Trophoblast cell (in vitro differentiated cells and primary cell): Measurements from ENCODE around the gene AGAP1.

ENCODE experiments used
- DNase-seq, 2 donors: peaks; one replicate each; pipeline ENCODE4 v3.0.0-alpha.2; 2016
- H2AFZ ChIP-seq: 2 replicates; pipeline ENCODE4 v1.6.1; 2013; ENCODE audit warnings: low read length, moderate library complexity, mild to moderate bottlenecking; ENCODE audit not compliant: insufficient read depth, poor library complexity
- H2AK5ac ChIP-seq: 2 replicates; pipeline ENCODE4 v1.6.1; 2013; ENCODE audit warnings: mild to moderate bottlenecking, low read length
- H2BK120ac ChIP-seq: 2 replicates; pipeline ENCODE4 v1.6.1; 2013; ENCODE audit warnings: low read length, mild to moderate bottlenecking, moderate library complexity; ENCODE audit not compliant: insufficient read depth, poor library complexity
- H2BK12ac ChIP-seq: 2 replicates; pipeline ENCODE4 v1.6.1; 2013; ENCODE audit warnings: mild to moderate bottlenecking, low read length, moderate library complexity
- H2BK5ac ChIP-seq: 2 replicates; pipeline ENCODE4 v1.6.1; 2013; ENCODE audit warnings: low read length, low read depth, moderate library complexity, mild to moderate bottlenecking; ENCODE audit not compliant: poor library complexity
- H3K14ac ChIP-seq: 2 replicates; pipeline ENCODE4 v1.6.1; 2013; ENCODE audit warnings: mild to moderate bottlenecking, low read length
- H3K18ac ChIP-seq: 2 replicates; pipeline ENCODE4 v1.6.1; 2013; ENCODE audit warnings: mild to moderate bottlenecking, low read length
- H3K23ac ChIP-seq: 2 replicates; pipeline ENCODE4 v1.6.1; 2013; ENCODE audit warnings: low read length
- H3K27ac ChIP-seq: 2 replicates; pipeline ENCODE4 v1.5.1; 2013; ENCODE audit warnings: low read depth, mild to moderate bottlenecking, inconsistent platforms, low read length, moderate library complexity
- H3K27me3 ChIP-seq: 2 replicates; pipeline ENCODE4 v1.6.1; 2013; ENCODE audit warnings: inconsistent platforms, mild to moderate bottlenecking, low read length, moderate library complexity; ENCODE audit not compliant: insufficient read depth
- H3K36me3 ChIP-seq, 2 experiments: 1 replicate in 1 of 2; 2 replicates in 1 of 2; pipeline ENCODE4 v1.6.1; 2013; ENCODE audit warnings: low read length in 2 of 2, mild to moderate bottlenecking in 2 of 2, moderate library complexity in 1 of 2; ENCODE audit not compliant: insufficient read depth in 2 of 2, control insufficient read depth in 1 of 2
- H3K4ac ChIP-seq: 2 replicates; pipeline ENCODE4 v1.6.1; 2013; ENCODE audit warnings: low read depth, mild to moderate bottlenecking, low read length, moderate library complexity
- H3K4me1 ChIP-seq, 2 experiments: 1 replicate in 1 of 2; 2 replicates in 1 of 2; pipeline ENCODE4 v1.6.1; 2013; ENCODE audit warnings: low read length in 2 of 2, mild to moderate bottlenecking in 2 of 2, moderate library complexity in 1 of 2; ENCODE audit not compliant: insufficient read depth in 2 of 2, control insufficient read depth in 1 of 2
- H3K4me2 ChIP-seq: 2 replicates; pipeline ENCODE4 v1.6.1; 2013; ENCODE audit warnings: inconsistent platforms, mild to moderate bottlenecking, low read length, moderate library complexity
- H3K4me3 ChIP-seq: 2 replicates; pipeline ENCODE4 v1.5.1; 2013; ENCODE audit warnings: mild to moderate bottlenecking, low read depth, low read length, inconsistent platforms
- H3K79me1 ChIP-seq: one replicate; pipeline ENCODE4 v1.6.1; 2013; ENCODE audit warnings: low read length
- H3K79me2 ChIP-seq: 2 replicates; pipeline ENCODE4 v1.6.1; 2013; ENCODE audit warnings: low read length, mild to moderate bottlenecking; ENCODE audit not compliant: control insufficient read depth, insufficient read depth, poor library complexity
- H3K9ac ChIP-seq: 2 replicates; pipeline ENCODE4 v1.6.1; 2013; ENCODE audit warnings: mild to moderate bottlenecking, low read length
- H3K9me3 ChIP-seq: 2 replicates; pipeline ENCODE4 v1.6.1; 2013; ENCODE audit warnings: low read depth, mild to moderate bottlenecking, control low read depth, inconsistent platforms, low read length; ENCODE audit not compliant: insufficient read depth
- H4K12ac ChIP-seq: 2 replicates; pipeline ENCODE4 v1.6.1; 2013; ENCODE audit warnings: low read depth, mild to moderate bottlenecking, low read length, moderate library complexity
- H4K8ac ChIP-seq: 2 replicates; pipeline ENCODE4 v1.6.1; 2013; ENCODE audit warnings: low read depth, mild to moderate bottlenecking, low read length, moderate library complexity
- H4K91ac ChIP-seq: one replicate; pipeline ENCODE4 v1.6.1; 2013; ENCODE audit warnings: low read depth, mild to moderate bottlenecking, low read length, moderate library complexity
- WGBS: extraction: QIAGEN DNeasy Blood & Tissue Kit; methylation state at CpG from one replicate; pipeline ENCODE4 v1.1.7; 2013; ENCODE audit warnings: missing lambda C conversion rate; ENCODE audit not compliant: insufficient read length, insufficient coverage; ENCODE audit errors: extremely low coverage; 5-methylcytosine and 5-hydroxymethylcytosine counted together

Gene AGAP1

GRCh38 chr2:236033462-236033861 lies 539.6 kb downstream of the AGAP1 start:
- no peak overlapping the region for H3K4ac ChIP-seq
- H4K91ac ChIP-seq: no peak overlapping the region
- H3K14ac ChIP-seq: no peak overlapping the region
- no peak overlapping the region for H3K18ac ChIP-seq
- H3K4me1 ChIP-seq: no peaks in the 10 kb centered on the region
- H3K36me3 ChIP-seq: peaks cover 2% of the 10 kb centered on the region in 2 experiments
- no peak overlapping the region for H2BK120ac ChIP-seq
- no peak overlapping the region for H3K4me2 ChIP-seq
- DNase-seq: no peak
- H2BK5ac ChIP-seq: no peak overlapping the region
- H3K9me3 ChIP-seq: no peaks in the 10 kb centered on the region
- H3K27ac ChIP-seq: no peak overlapping the region
- WGBS: no CpG with 5 or more reads among the region's 7 CpGs
- no peak overlapping the region for H2AK5ac ChIP-seq
- H4K12ac ChIP-seq: no peak overlapping the region
- no peak overlapping the region for H3K9ac ChIP-seq
- no peak overlapping the region for H2AFZ ChIP-seq
- H3K27me3 ChIP-seq: no peaks in the 10 kb centered on the region
- no peaks in the 10 kb centered on the region for H3K79me2 ChIP-seq
- no peak overlapping the region for H4K8ac ChIP-seq
- H2BK12ac ChIP-seq: no peak overlapping the region
- no peak overlapping the region for H3K4me3 ChIP-seq
- no peaks in the 10 kb centered on the region for H3K79me1 ChIP-seq
- no peak overlapping the region for H3K23ac ChIP-seq

- H3K18ac ChIP-seq: no peak overlapping the region
- H2BK12ac ChIP-seq: no peak overlapping the region
- no peak overlapping the region for H3K27ac ChIP-seq
Observed at GRCh38 chr2:236034974-236035373, 541.1 kb downstream of the AGAP1 start.

GRCh38 chr2:236036045-236036444 lies 542.2 kb downstream of the AGAP1 start:
- H4K91ac ChIP-seq: no peak overlapping the region
- H3K36me3 ChIP-seq: peaks cover 2% of the 10 kb centered on the region in 2 experiments
- H2BK12ac ChIP-seq: no peak overlapping the region
- H3K79me2 ChIP-seq: no peaks in the 10 kb centered on the region
- no peak overlapping the region for H3K4ac ChIP-seq
- no peak overlapping the region for H3K9ac ChIP-seq
- peaks cover 2 to 3% of the 10 kb centered on the region in 2 experiments for H3K4me1 ChIP-seq
- no peak overlapping the region for H3K4me2 ChIP-seq
- H4K8ac ChIP-seq: no peak overlapping the region
- no peaks in the 10 kb centered on the region for H3K79me1 ChIP-seq
- no peak overlapping the region for H4K12ac ChIP-seq
- no CpG with 5 or more reads among the region's 16 CpGs for WGBS
- H3K14ac ChIP-seq: no peak overlapping the region
- H3K9me3 ChIP-seq: no peaks in the 10 kb centered on the region
- H3K27ac ChIP-seq: no peak overlapping the region
- no peak overlapping the region for H3K4me3 ChIP-seq
- no peak for DNase-seq
- H3K27me3 ChIP-seq: no peaks in the 10 kb centered on the region
- no peak overlapping the region for H2BK5ac ChIP-seq
- no peak overlapping the region for H3K18ac ChIP-seq
- no peak overlapping the region for H2BK120ac ChIP-seq
- H2AK5ac ChIP-seq: no peak overlapping the region
- H3K23ac ChIP-seq: no peak overlapping the region
- no peak overlapping the region for H2AFZ ChIP-seq

More at GRCh38 chr2:236034974-236035373, 541.1 kb downstream of the AGAP1 start:
- Histone ChIP-seq H3K14ac (no peak overlapping the region), H3K4ac (no peak overlapping the region), H4K91ac (no peak overlapping the region), H3K4me1 (no peaks in the 10 kb centered on the region), H3K36me3 (peaks cover 2% of the 10 kb centered on the region in 2 experiments), H3K79me1 (no peaks in the 10 kb centered on the region), H4K12ac (no peak overlapping the region), H2AK5ac (no peak overlapping the region), H3K79me2 (no peaks in the 10 kb centered on the region), H3K9ac (no peak overlapping the region), H2BK5ac (no peak overlapping the region), H4K8ac (no peak overlapping the region), H2BK120ac (no peak overlapping the region), H3K4me3 (no peak overlapping the region), H3K27me3 (no peaks in the 10 kb centered on the region), H2AFZ (no peak overlapping the region), H3K4me2 (no peak overlapping the region), H3K23ac (no peak overlapping the region), H3K9me3 (no peaks in the 10 kb centered on the region)
- no peak for DNase-seq
- WGBS: no CpG with 5 or more reads among the region's 8 CpGs

- H3K4ac ChIP-seq: no peak overlapping the region
- DNase-seq: no peak
- no peak overlapping the region for H4K91ac ChIP-seq
- no peak overlapping the region for H4K8ac ChIP-seq
- no peak overlapping the region for H2BK120ac ChIP-seq
- no peak overlapping the region for H2BK5ac ChIP-seq
- no peak overlapping the region for H2AK5ac ChIP-seq
- no peak overlapping the region for H2AFZ ChIP-seq
- H4K12ac ChIP-seq: no peak overlapping the region
- H3K27me3 ChIP-seq: no peaks in the 10 kb centered on the region
- no CpG with 5 or more reads among the region's 7 CpGs for WGBS
- no peaks in the 10 kb centered on the region for H3K79me2 ChIP-seq
- no peak overlapping the region for H2BK12ac ChIP-seq
- H3K9ac ChIP-seq: no peak overlapping the region
- H3K4me1 ChIP-seq: peaks cover 2 to 3% of the 10 kb centered on the region in 2 experiments
- no peak overlapping the region for H3K4me3 ChIP-seq
- no peaks in the 10 kb centered on the region for H3K79me1 ChIP-seq
- no peak overlapping the region for H3K18ac ChIP-seq
- H3K36me3 ChIP-seq: peaks cover 2% of the 10 kb centered on the region in 2 experiments
- H3K27ac ChIP-seq: no peak overlapping the region
- H3K14ac ChIP-seq: no peak overlapping the region
- H3K9me3 ChIP-seq: no peaks in the 10 kb centered on the region
- no peak overlapping the region for H3K4me2 ChIP-seq
- no peak overlapping the region for H3K23ac ChIP-seq
Observed at GRCh38 chr2:236038096-236038495, 544.3 kb downstream of the AGAP1 start.
